ENCODE results near the gene RBPJ.

RBPJ gene

GRCh38 chr4:26473893-26474292 lies 153.1 kb downstream of the RBPJ start:
- Histone ChIP-seq H3K27ac (ENCODE audit: low read depth, low read length, poor library complexity, severe bottlenecking) (no peak overlapping the region), H3K79me2 (ENCODE audit: insufficient read depth, low read length) (no peaks in the 10 kb centered on the region), H2AFZ (ENCODE audit: low read length) (no peak overlapping the region), H3K9ac (ENCODE audit: low read length) (no peak overlapping the region), H3K36me3 (ENCODE audit: insufficient read depth, low read length) (no peaks in the 10 kb centered on the region), H4K20me1 (ENCODE audit: insufficient read depth, low read length) (no peaks in the 10 kb centered on the region), H3F3A (ENCODE audit: insufficient read depth, low read length) (no peaks in the 10 kb centered on the region), H3K4me1 (ENCODE audit: insufficient read depth, low read length, severe bottlenecking) (no peaks in the 10 kb centered on the region), H3K9me2 (ENCODE audit: low read depth, low read length) (no peaks in the 10 kb centered on the region), H3K27me3 (ENCODE audit: insufficient read depth, low read length) (no peaks in the 10 kb centered on the region), H3K9me3 (ENCODE audit: low read length) (no peaks in the 10 kb centered on the region), H3K4me3 (ENCODE audit: low read depth, low read length, poor library complexity, severe bottlenecking) (no peak overlapping the region), H3K4me2 (ENCODE audit: low read length) (no peak overlapping the region)
- peak; percentile 23; the same call in 1 of the 2 replicates for TF ChIP-seq CTCF (IDR thresholded peaks at IDR 0.05; ENCODE audit: low read length)
- TF ChIP-seq EZH2 (IDR thresholded peaks at IDR 0.05; ENCODE audit: borderline replicate concordance, low read length): no peak

- Histone ChIP-seq H3K4me2 (ENCODE audit: low read length) (no peak overlapping the region), H2AFZ (ENCODE audit: low read length) (no peak overlapping the region), H4K20me1 (ENCODE audit: insufficient read depth, low read length) (no peaks in the 10 kb centered on the region), H3K27me3 (ENCODE audit: insufficient read depth, low read length) (no peaks in the 10 kb centered on the region), H3K9ac (ENCODE audit: low read length) (no peak overlapping the region), H3K4me3 (ENCODE audit: low read depth, low read length, poor library complexity, severe bottlenecking) (no peak overlapping the region), H3K4me1 (ENCODE audit: insufficient read depth, low read length, severe bottlenecking) (no peaks in the 10 kb centered on the region), H3F3A (ENCODE audit: insufficient read depth, low read length) (no peaks in the 10 kb centered on the region), H3K36me3 (ENCODE audit: insufficient read depth, low read length) (no peaks in the 10 kb centered on the region), H3K9me3 (ENCODE audit: low read length) (no peaks in the 10 kb centered on the region), H3K9me2 (ENCODE audit: low read depth, low read length) (no peaks in the 10 kb centered on the region), H3K79me2 (ENCODE audit: insufficient read depth, low read length) (no peaks in the 10 kb centered on the region), H3K27ac (ENCODE audit: low read depth, low read length, poor library complexity, severe bottlenecking) (no peak overlapping the region)
- TF ChIP-seq CTCF (IDR thresholded peaks at IDR 0.05; ENCODE audit: low read length): no peak
- no peak for TF ChIP-seq EZH2 (IDR thresholded peaks at IDR 0.05; ENCODE audit: borderline replicate concordance, low read length)
Observed at GRCh38 chr4:26474551-26474950, 153.7 kb downstream of the RBPJ start.

GRCh38 chr4:26475716-26476115 lies 154.9 kb downstream of the RBPJ start:
- Histone ChIP-seq H3K9me3 (ENCODE audit: low read length) (no peaks in the 10 kb centered on the region), H3K27me3 (ENCODE audit: insufficient read depth, low read length) (no peaks in the 10 kb centered on the region), H2AFZ (ENCODE audit: low read length) (no peak overlapping the region), H3K79me2 (ENCODE audit: insufficient read depth, low read length) (no peaks in the 10 kb centered on the region), H3K27ac (ENCODE audit: low read depth, low read length, poor library complexity, severe bottlenecking) (no peak overlapping the region), H3K36me3 (ENCODE audit: insufficient read depth, low read length) (no peaks in the 10 kb centered on the region), H3F3A (ENCODE audit: insufficient read depth, low read length) (no peaks in the 10 kb centered on the region), H3K4me1 (ENCODE audit: insufficient read depth, low read length, severe bottlenecking) (no peaks in the 10 kb centered on the region), H4K20me1 (ENCODE audit: insufficient read depth, low read length) (no peaks in the 10 kb centered on the region), H3K4me3 (ENCODE audit: low read depth, low read length, poor library complexity, severe bottlenecking) (no peak overlapping the region), H3K9ac (ENCODE audit: low read length) (no peak overlapping the region), H3K9me2 (ENCODE audit: low read depth, low read length) (no peaks in the 10 kb centered on the region), H3K4me2 (ENCODE audit: low read length) (no peak overlapping the region)
- TF ChIP-seq CTCF (IDR thresholded peaks at IDR 0.05; ENCODE audit: low read length) (no peak), EZH2 (IDR thresholded peaks at IDR 0.05; ENCODE audit: borderline replicate concordance, low read length) (no peak)

All from OCI-LY1 (cell line).